Osteoblast (primary cell): ENCODE measurements around the gene CARHSP1. TPM values are rescaled to one million over a fixed set of nuclear protein-coding genes. Genes with fewer than 3 reads are reported as not detected.

ENCODE experiments used
- DNase-seq: peaks from one replicate; pipeline ENCODE4 v3.0.0; 2011; ENCODE audit warnings: low spot score, mixed read lengths; ENCODE audit not compliant: insufficient read length; ENCODE audit errors: missing footprints
- H2AFZ ChIP-seq: 2 replicates; pipeline ENCODE4 v1.6.0; 2011; ENCODE audit warnings: mild to moderate bottlenecking, low read length
- H3K27ac ChIP-seq: 2 replicates; pipeline ENCODE4 v1.5.1; 2011; ENCODE audit warnings: mild to moderate bottlenecking, low read depth, low read length, moderate library complexity
- H3K27me3 ChIP-seq: 2 replicates; pipeline ENCODE4 v1.6.0; 2012; ENCODE audit warnings: mild to moderate bottlenecking, control low read depth, inconsistent platforms, low read length, moderate library complexity; ENCODE audit not compliant: insufficient read depth
- H3K36me3 ChIP-seq: 2 replicates; pipeline ENCODE4 v1.5.1; 2011; ENCODE audit warnings: mild to moderate bottlenecking, low read length, control low read depth, moderate library complexity; ENCODE audit not compliant: insufficient read depth
- H3K4me1 ChIP-seq: 2 replicates; pipeline ENCODE4 v1.5.1; 2011; ENCODE audit warnings: mild to moderate bottlenecking, low read length, control low read depth, moderate library complexity; ENCODE audit not compliant: insufficient read depth
- H3K4me2 ChIP-seq: 2 replicates; pipeline ENCODE4 v1.6.0; 2011; ENCODE audit warnings: mild to moderate bottlenecking, low read length; ENCODE audit not compliant: insufficient read depth
- H3K4me3 ChIP-seq: fragments of 200-600 bp; sonication (generic); 3 replicates; pipeline ENCODE4 v1.5.1; 2012; ENCODE audit warnings: mild to moderate bottlenecking, low read length, inconsistent platforms; ENCODE audit not compliant: insufficient read depth
- H3K79me2 ChIP-seq: 2 replicates; pipeline ENCODE4 v1.6.0; 2012; ENCODE audit warnings: mild to moderate bottlenecking, low read length, control low read depth, inconsistent platforms; ENCODE audit not compliant: insufficient read depth
- H3K9me3 ChIP-seq: 2 replicates; pipeline ENCODE4 v1.5.1; 2011; ENCODE audit warnings: low read depth, low read length, control low read depth
- H4K20me1 ChIP-seq: 2 replicates; pipeline ENCODE4 v1.6.0; 2012; ENCODE audit warnings: mild to moderate bottlenecking, low read length, control low read depth; ENCODE audit not compliant: insufficient read depth
- total RNA-seq: library from RNA; depleted of rRNA; stranded (reverse); fragments of >200 nt; gene quantifications from 2 replicates; pipeline ENCODE4 v1.2.3, GENCODE V29; 2012
- TF ChIP-seq, protein P1 (sequence below): IDR thresholded peaks from 2 replicates; pipeline ENCODE4 v1.5.1; 2011; ENCODE audit warnings: mild to moderate bottlenecking, low read depth, low read length, moderate library complexity; ENCODE audit errors: extremely low read depth

CARHSP1 gene
- total RNA-seq, 1 donor: 92.6 TPM

DNA sequence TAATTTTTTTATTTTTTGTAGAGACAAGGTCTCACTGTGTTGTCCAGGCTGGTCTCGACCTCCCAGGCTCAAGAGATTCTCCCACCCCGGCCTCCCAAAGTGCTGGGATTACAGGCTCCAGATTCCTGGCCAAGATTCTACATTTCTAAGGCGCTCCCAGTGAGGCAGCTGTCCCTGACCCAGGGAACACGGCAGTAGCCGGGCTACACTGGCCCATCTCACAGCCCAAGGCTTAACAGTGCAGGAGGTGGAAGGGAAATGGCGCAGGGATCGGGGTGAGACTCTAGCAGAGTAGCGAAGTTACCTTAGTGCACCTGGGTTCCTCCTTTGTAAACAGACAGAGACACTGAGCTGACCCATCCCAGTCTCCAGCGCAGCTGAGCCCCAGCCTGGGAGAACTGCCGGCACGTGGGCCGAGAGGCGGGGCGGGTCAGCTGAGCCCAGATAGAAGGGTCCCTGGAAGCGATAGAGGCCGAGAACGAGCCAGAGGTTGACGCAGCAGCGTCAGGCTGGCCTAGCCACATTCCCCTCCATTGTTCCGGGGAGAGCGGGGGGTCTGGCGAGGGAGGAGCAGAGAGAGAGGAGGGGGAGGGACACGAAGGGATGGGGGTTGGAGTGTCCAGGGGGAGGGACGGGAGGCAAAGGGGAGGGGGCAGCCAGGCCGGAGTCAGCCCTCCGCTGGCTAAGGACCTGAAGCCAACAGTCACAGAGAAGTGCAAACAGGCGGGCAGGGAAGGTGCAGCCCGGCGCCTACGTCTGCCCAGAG lies 2.5 kb downstream of the CARHSP1 start:
- no peaks in the 10 kb centered on the region for H3K36me3 ChIP-seq
- no peaks in the 10 kb centered on the region for H3K9me3 ChIP-seq
- peaks cover 67% of the 10 kb centered on the region for H3K79me2 ChIP-seq
- H3K4me3 ChIP-seq: peak overlapping the region; percentile 75
- H2AFZ ChIP-seq: no peak overlapping the region
- H4K20me1 ChIP-seq: peaks cover 48% of the 10 kb centered on the region
- peaks cover 31% of the 10 kb centered on the region for H3K4me1 ChIP-seq
- no peak overlapping the region for H3K27ac ChIP-seq
- TF ChIP-seq, protein P1, sequence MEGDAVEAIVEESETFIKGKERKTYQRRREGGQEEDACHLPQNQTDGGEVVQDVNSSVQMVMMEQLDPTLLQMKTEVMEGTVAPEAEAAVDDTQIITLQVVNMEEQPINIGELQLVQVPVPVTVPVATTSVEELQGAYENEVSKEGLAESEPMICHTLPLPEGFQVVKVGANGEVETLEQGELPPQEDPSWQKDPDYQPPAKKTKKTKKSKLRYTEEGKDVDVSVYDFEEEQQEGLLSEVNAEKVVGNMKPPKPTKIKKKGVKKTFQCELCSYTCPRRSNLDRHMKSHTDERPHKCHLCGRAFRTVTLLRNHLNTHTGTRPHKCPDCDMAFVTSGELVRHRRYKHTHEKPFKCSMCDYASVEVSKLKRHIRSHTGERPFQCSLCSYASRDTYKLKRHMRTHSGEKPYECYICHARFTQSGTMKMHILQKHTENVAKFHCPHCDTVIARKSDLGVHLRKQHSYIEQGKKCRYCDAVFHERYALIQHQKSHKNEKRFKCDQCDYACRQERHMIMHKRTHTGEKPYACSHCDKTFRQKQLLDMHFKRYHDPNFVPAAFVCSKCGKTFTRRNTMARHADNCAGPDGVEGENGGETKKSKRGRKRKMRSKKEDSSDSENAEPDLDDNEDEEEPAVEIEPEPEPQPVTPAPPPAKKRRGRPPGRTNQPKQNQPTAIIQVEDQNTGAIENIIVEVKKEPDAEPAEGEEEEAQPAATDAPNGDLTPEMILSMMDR: no peak
- H3K27me3 ChIP-seq: no peaks in the 10 kb centered on the region
- peak overlapping the region; percentile 89 for H3K4me2 ChIP-seq
- DNase-seq: peak; percentile 90

DNA sequence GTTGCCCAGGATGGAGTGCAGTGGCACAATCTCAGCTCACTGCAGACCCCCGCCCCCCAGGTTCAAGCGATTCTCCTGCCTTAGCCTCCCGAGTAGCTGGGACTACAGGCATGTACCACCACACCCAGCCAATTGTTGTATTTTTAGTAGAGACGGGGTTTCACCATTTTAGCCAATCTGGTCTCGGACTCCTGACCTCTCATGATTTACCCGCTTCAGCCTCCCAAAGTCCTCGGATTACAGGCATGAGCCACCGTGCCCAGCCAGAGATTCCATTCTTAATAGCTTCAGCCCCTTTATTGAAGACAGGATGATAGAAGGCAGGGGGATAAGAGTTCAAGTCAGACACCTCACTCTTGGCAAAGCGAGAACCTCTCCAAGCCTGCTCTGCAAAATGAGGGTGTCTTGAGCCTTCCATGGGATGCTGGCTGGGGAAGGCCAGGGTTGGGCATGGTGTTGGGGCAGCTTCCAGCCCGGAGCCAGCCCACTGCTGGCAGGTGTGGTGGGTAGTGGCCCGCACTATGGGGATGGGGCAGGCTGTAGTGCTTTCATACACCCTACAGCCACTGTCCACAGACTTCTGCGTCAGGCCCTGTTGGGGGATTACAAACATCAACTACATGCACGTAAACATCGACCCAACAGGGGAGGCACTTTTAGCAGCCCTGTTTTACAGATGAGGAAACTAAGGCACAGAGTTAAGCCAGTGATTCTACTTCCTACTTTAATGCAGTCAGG lies 3.5 kb downstream of the CARHSP1 start:
- H3K9me3 ChIP-seq: no peaks in the 10 kb centered on the region
- no peaks in the 10 kb centered on the region for H3K27me3 ChIP-seq
- H3K4me3 ChIP-seq: no peak overlapping the region
- no peak overlapping the region for H3K27ac ChIP-seq
- no peaks in the 10 kb centered on the region for H3K36me3 ChIP-seq
- peaks cover 25% of the 10 kb centered on the region for H3K4me1 ChIP-seq
- TF ChIP-seq, protein P1: no peak
- H2AFZ ChIP-seq: no peak overlapping the region
- peaks cover 52% of the 10 kb centered on the region for H4K20me1 ChIP-seq
- H3K4me2 ChIP-seq: no peak overlapping the region
- peaks cover 71% of the 10 kb centered on the region for H3K79me2 ChIP-seq
- peak; percentile 76 for DNase-seq

DNA sequence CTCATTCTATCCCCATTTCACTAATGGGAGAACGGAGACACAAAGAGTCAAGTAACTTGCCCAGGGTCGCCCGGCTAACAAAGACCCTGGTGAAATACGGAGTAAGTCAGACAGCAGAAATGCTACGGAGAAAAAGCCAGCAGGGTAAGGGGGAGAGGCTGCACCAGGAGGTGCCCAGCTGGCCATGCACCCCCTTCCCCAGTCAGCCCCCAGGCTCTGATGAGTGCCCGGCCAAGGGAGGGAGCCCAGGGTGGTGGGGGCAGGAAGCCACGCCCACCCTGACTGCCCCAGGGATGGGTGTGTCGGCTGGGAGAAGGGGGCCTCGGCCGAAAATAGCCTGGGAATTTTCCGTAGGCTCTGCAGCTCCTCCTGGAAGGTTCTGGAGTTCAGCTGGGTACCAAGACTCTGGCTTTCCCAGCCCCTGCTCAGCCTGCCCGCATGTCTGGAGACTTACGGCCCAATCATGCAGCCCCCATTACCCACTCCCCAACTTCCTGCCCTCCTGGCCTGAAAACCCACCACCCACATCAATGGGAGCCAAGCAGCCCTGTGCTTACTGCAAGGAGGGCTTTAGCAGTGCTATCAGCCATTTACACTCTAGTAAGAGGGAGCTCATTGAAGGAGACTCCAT lies 4.2 kb downstream of the CARHSP1 start:
- Histone ChIP-seq H3K36me3 (no peaks in the 10 kb centered on the region), H3K4me1 (peaks cover 29% of the 10 kb centered on the region), H3K4me3 (no peak overlapping the region), H2AFZ (no peak overlapping the region), H4K20me1 (peaks cover 54% of the 10 kb centered on the region), H3K4me2 (no peak overlapping the region), H3K27me3 (no peaks in the 10 kb centered on the region), H3K27ac (no peak overlapping the region), H3K79me2 (peaks cover 77% of the 10 kb centered on the region), H3K9me3 (no peaks in the 10 kb centered on the region)
- TF ChIP-seq, protein P1: no peak
- DNase-seq: peak; percentile 77
